ENCODE results near the gene ZNF487. TPM values are rescaled to one million over a fixed set of nuclear protein-coding genes. Genes with fewer than 3 reads are reported as not detected.
"Not testable (repeated sequence)": the region's sequence is repeated elsewhere in the genome, so short reads cannot be mapped to it uniquely, and the experiment has no call there.

The ZNF487 gene
- 6.4 TPM for polyA plus RNA-seq (2013, experiment 1 of 2)
- 4.4 TPM for polyA plus RNA-seq (2013, experiment 2 of 2)

- Histone ChIP-seq H3K27ac (ENCODE audit: low read depth, low read length, severe bottlenecking) (peak within 1 kb of the TSS; percentile 98), H3K4me1 (ENCODE audit: control insufficient read depth, insufficient read depth, low read length, poor library complexity, severe bottlenecking) (no peaks in the 10 kb centered on the region), H3K9me3 (ENCODE audit: control insufficient read depth, low read length) (no peaks in the 10 kb centered on the region), H3K4me3 (ENCODE audit: extremely low read depth, insufficient read depth, low read length, poor library complexity, severe bottlenecking) (peak within 1 kb of the TSS; percentile 65), H3K36me3 (ENCODE audit: control insufficient read depth, insufficient read depth, low read length) (no peaks in the 10 kb centered on the region)
- 8 to 13% methylated on average over 42 to 43 of the region's 69 CpGs for WGBS, 2 experiments (ENCODE audit: insufficient coverage in 2 of 2)
These were observed at the start of gene ZNF487 for GRCh38 chr10:43436291-43437140. Gene ZNF487 (plus strand): TSS chr10:43437111. CDS start chr10:43475814, 38,703 bp downstream.

- H3K4me1 ChIP-seq (ENCODE audit: control insufficient read depth, insufficient read depth, low read length, poor library complexity, severe bottlenecking): peaks cover 4% of the 10 kb centered on the region
- peaks cover 70% of the 10 kb centered on the region for H3K36me3 ChIP-seq (ENCODE audit: control insufficient read depth, insufficient read depth, low read length)
- no peaks in the 10 kb centered on the region for H3K9me3 ChIP-seq (ENCODE audit: control insufficient read depth, low read length)
- H3K27ac ChIP-seq (ENCODE audit: low read depth, low read length, severe bottlenecking): no peak overlapping the region
- no peak overlapping the region for H3K4me3 ChIP-seq (ENCODE audit: extremely low read depth, insufficient read depth, low read length, poor library complexity, severe bottlenecking)
- WGBS, 2 experiments (ENCODE audit: insufficient coverage in 2 of 2): 100% methylated on average over 1 to 2 of the region's 5 CpGs
These were observed 49.3 kb upstream of the ZNF487 start for GRCh38 chr10:43387678-43388032.

DNA sequence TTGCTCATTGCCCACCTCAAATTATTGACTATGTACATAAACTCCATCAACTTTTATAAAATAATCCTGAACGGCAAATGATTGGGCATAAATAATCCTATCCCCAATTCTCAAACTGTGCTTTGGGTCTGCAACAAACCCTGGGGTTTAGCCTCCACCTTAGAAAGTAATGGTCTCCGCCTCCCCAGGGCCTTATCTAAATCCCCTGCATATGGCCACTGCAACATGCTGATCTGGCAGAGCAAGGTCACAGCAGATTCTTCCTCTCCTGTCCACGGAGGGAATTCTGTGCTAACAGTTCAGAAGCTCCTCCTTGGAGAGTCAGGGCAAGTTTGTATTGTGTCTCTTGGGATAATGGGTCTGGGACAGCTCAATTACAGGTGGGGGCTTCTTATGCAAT is 47.0 kb upstream of the ZNF487 start:
- Histone ChIP-seq H3K36me3 (ENCODE audit: control insufficient read depth, insufficient read depth, low read length) (peaks cover 92% of the 10 kb centered on the region), H3K4me1 (ENCODE audit: control insufficient read depth, insufficient read depth, low read length, poor library complexity, severe bottlenecking) (peaks cover 12% of the 10 kb centered on the region), H3K4me3 (ENCODE audit: extremely low read depth, insufficient read depth, low read length, poor library complexity, severe bottlenecking) (no peak overlapping the region), H3K27ac (ENCODE audit: low read depth, low read length, severe bottlenecking) (no peak overlapping the region), H3K9me3 (ENCODE audit: control insufficient read depth, low read length) (no peaks in the 10 kb centered on the region)
- WGBS, 2 experiments (ENCODE audit: insufficient coverage in 2 of 2): 95 to 100% methylated on average over 1 to 2 of the region's 3 CpGs

- H3K4me3 ChIP-seq (ENCODE audit: extremely low read depth, insufficient read depth, low read length, poor library complexity, severe bottlenecking): no peak overlapping the region
- 96 to 97% methylated on average over 3 to 5 of the region's 5 CpGs for WGBS, 2 experiments (ENCODE audit: insufficient coverage in 2 of 2)
- H3K4me1 ChIP-seq (ENCODE audit: control insufficient read depth, insufficient read depth, low read length, poor library complexity, severe bottlenecking): peaks cover 16% of the 10 kb centered on the region
- H3K27ac ChIP-seq (ENCODE audit: low read depth, low read length, severe bottlenecking): peak overlapping the region; percentile 1
- H3K36me3 ChIP-seq (ENCODE audit: control insufficient read depth, insufficient read depth, low read length): peaks cover 95% of the 10 kb centered on the region
- H3K9me3 ChIP-seq (ENCODE audit: control insufficient read depth, low read length): no peaks in the 10 kb centered on the region
These were observed 46.6 kb upstream of the ZNF487 start for GRCh38 chr10:43390333-43390732.

GRCh38 chr10:43390759-43391158 is 46.2 kb upstream of the ZNF487 start:
- no peaks in the 10 kb centered on the region for H3K9me3 ChIP-seq (ENCODE audit: control insufficient read depth, low read length)
- H3K4me1 ChIP-seq (ENCODE audit: control insufficient read depth, insufficient read depth, low read length, poor library complexity, severe bottlenecking): peaks cover 16% of the 10 kb centered on the region
- H3K4me3 ChIP-seq (ENCODE audit: extremely low read depth, insufficient read depth, low read length, poor library complexity, severe bottlenecking): no peak overlapping the region
- H3K27ac ChIP-seq (ENCODE audit: low read depth, low read length, severe bottlenecking): peak overlapping the region; percentile 1
- peaks cover 95% of the 10 kb centered on the region for H3K36me3 ChIP-seq (ENCODE audit: control insufficient read depth, insufficient read depth, low read length)
- WGBS, 2 experiments (ENCODE audit: insufficient coverage in 2 of 2): 88 to 97% methylated on average over 4 to 7 of the region's 7 CpGs

- WGBS, 2 experiments (ENCODE audit: insufficient coverage in 2 of 2): 100% methylated on average over 3 to 5 of the region's 6 CpGs
- H3K27ac ChIP-seq (ENCODE audit: low read depth, low read length, severe bottlenecking): peak overlapping the region; percentile 10
These were observed 45.4 kb upstream of the ZNF487 start for GRCh38 chr10:43391496-43391895.

GRCh38 chr10:43392748-43393147 is 44.2 kb upstream of the ZNF487 start:
- Histone ChIP-seq H3K9me3 (ENCODE audit: control insufficient read depth, low read length) (no peaks in the 10 kb centered on the region), H3K27ac (ENCODE audit: low read depth, low read length, severe bottlenecking) (no peak overlapping the region), H3K4me1 (ENCODE audit: control insufficient read depth, insufficient read depth, low read length, poor library complexity, severe bottlenecking) (peaks cover 16% of the 10 kb centered on the region), H3K4me3 (ENCODE audit: extremely low read depth, insufficient read depth, low read length, poor library complexity, severe bottlenecking) (no peak overlapping the region), H3K36me3 (ENCODE audit: control insufficient read depth, insufficient read depth, low read length) (peaks cover 82% of the 10 kb centered on the region)
- WGBS, 2 experiments (ENCODE audit: insufficient coverage in 2 of 2): 80 to 84% methylated on average over 1 to 2 of the region's 3 CpGs

More at GRCh38 chr10:43391496-43391895, 45.4 kb upstream of the ZNF487 start:
- peaks cover 16% of the 10 kb centered on the region for H3K4me1 ChIP-seq (ENCODE audit: control insufficient read depth, insufficient read depth, low read length, poor library complexity, severe bottlenecking)
- H3K36me3 ChIP-seq (ENCODE audit: control insufficient read depth, insufficient read depth, low read length): peaks cover 94% of the 10 kb centered on the region
- no peak overlapping the region for H3K4me3 ChIP-seq (ENCODE audit: extremely low read depth, insufficient read depth, low read length, poor library complexity, severe bottlenecking)
- H3K9me3 ChIP-seq (ENCODE audit: control insufficient read depth, low read length): no peaks in the 10 kb centered on the region

- not testable (repeated sequence) for H3K9me3 ChIP-seq (ENCODE audit: control insufficient read depth, low read length); H3K4me3 ChIP-seq (ENCODE audit: extremely low read depth, insufficient read depth, low read length, poor library complexity, severe bottlenecking); H3K27ac ChIP-seq (ENCODE audit: low read depth, low read length, severe bottlenecking)
- H3K36me3 ChIP-seq (ENCODE audit: control insufficient read depth, insufficient read depth, low read length): peaks cover 77% of the 10 kb centered on the region
- 95 to 99% methylated on average over 10 to 11 of the region's 11 CpGs for WGBS, 2 experiments (ENCODE audit: insufficient coverage in 2 of 2)
- peaks cover 16% of the 10 kb centered on the region for H3K4me1 ChIP-seq (ENCODE audit: control insufficient read depth, insufficient read depth, low read length, poor library complexity, severe bottlenecking)
These were observed 43.7 kb upstream of the ZNF487 start for GRCh38 chr10:43393186-43393585.

- no peaks in the 10 kb centered on the region for H3K9me3 ChIP-seq (ENCODE audit: control insufficient read depth, low read length)
- 95 to 100% methylated on average over 3 of the region's 3 CpGs for WGBS, 2 experiments (ENCODE audit: insufficient coverage in 2 of 2)
- peaks cover 18% of the 10 kb centered on the region for H3K4me1 ChIP-seq (ENCODE audit: control insufficient read depth, insufficient read depth, low read length, poor library complexity, severe bottlenecking)
- no peak overlapping the region for H3K4me3 ChIP-seq (ENCODE audit: extremely low read depth, insufficient read depth, low read length, poor library complexity, severe bottlenecking)
- peaks cover 71% of the 10 kb centered on the region for H3K36me3 ChIP-seq (ENCODE audit: control insufficient read depth, insufficient read depth, low read length)
- no peak overlapping the region for H3K27ac ChIP-seq (ENCODE audit: low read depth, low read length, severe bottlenecking)
These were observed 43.1 kb upstream of the ZNF487 start for GRCh38 chr10:43393606-43394360.

DNA sequence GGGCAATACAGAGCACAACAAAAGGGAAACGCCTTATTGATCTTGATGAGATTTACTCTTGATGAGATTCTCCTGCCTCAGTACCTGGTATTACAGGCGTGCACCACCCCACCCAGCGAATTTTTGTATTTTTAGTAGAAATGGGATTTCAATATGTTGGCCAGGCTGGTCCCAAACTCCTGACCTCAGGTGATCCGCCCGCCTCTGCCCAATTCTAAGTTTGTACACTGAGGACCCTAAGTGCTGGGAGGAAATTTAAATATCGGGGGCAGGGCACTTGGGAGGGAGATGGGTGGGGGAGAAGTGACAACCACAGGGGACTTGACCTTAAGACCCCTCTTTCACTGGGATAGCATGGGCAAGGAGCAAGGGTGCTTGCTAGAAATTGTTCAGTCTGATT is 42.0 kb upstream of the ZNF487 start:
- Histone ChIP-seq H3K4me1 (ENCODE audit: control insufficient read depth, insufficient read depth, low read length, poor library complexity, severe bottlenecking) (peaks cover 26% of the 10 kb centered on the region), H3K9me3 (ENCODE audit: control insufficient read depth, low read length) (no peaks in the 10 kb centered on the region), H3K4me3 (ENCODE audit: extremely low read depth, insufficient read depth, low read length, poor library complexity, severe bottlenecking) (peak overlapping the region; percentile 74), H3K27ac (ENCODE audit: low read depth, low read length, severe bottlenecking) (no peak overlapping the region), H3K36me3 (ENCODE audit: control insufficient read depth, insufficient read depth, low read length) (peaks cover 61% of the 10 kb centered on the region)
- 92 to 96% methylated on average over 4 of the region's 6 CpGs for WGBS, 2 experiments (ENCODE audit: insufficient coverage in 2 of 2)

Data from mesodermal cell (in vitro differentiated cells).